Stimulated activated CD4-positive, alpha-beta T cell treated with anti-CD3 and anti-CD28 coated beads, Interleukin-12 subunit alpha, Interleukin-12 subunit beta, amount 100 ng/mL, for 4 hours (primary cell): Measurements from ENCODE around the gene METTL22.
A peak's percentile ranks its signal among the peaks of the same experiment; 100 is the strongest.

Experiments used
- DNase-seq: peaks from one replicate; pipeline ENCODE4 v3.0.0-alpha.2; 2020

METTL22 gene

DNA sequence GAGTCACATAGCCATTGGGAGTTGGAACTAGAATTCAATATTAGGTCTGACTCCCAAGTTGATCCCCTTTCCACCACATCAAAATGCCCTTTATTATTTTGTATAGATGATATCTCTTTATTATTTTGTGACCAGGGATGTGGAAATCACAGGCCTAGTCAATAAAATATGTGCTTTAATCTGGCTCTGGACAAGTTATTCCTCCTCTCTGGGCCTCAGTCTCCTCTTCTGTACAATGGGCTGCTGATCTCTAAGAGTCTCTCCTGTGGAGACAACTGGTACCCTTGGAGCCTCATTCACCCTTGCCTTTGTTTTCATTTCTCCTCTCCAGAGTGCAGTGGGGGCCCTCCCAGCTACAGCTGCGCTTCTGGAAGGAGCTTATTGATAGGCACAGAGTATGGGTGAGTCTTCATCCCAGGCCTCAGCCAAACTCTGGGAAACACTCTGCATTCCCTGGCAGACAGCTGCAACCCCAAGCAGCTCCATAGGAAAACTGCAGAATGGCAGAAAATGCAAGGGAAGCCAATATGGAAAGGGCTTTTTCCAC, 48.6 kb downstream of the METTL22 start:
- no peak for DNase-seq

DNA sequence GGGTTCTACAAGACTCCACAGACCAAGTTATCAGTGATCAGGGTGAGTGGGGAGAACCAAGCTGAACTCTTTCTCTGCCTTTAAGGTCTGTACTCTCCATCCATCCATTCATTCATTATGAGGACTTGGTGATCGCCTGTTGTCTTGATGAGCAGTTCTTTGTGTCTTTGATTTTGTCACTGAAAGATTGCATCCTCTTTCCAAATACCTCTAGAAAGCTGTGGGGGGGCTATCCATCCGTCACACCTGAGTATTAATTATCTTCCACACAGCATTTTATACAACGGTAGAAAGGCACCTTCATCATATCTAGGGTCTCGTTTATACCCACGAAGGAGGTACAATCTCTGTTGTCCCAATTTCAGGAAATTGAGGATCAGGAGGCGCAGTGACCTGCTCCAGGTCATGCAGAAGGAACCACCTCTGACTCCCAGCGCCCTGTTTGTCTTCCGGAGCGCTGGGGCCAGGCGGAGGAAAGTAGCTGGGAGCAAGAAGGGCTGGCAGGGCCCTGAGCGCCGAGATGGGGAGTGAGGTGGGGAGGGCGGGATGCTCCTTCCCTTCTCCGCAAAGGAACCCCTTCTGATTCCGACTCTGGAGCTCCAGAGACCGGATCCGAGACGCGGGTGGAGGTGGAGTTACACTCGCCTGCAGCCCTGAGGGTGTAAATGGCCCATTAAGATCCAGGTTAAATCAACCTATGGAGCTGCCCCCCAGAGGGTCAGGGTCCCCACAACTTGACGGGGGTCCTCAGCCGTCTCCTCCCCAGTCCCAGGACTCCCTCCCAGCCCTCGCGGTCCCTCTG, 52.3 kb downstream of the METTL22 start:
- no peak for DNase-seq

- peak; percentile 83 for DNase-seq
Measured at GRCh38 chr16:8674413-8675022, 53.0 kb downstream of the METTL22 start, which contains the start of gene ABAT. ABAT (plus strand) TSS chr16:8674617; CDS start chr16:8735740, 61,123 bp downstream.

DNA sequence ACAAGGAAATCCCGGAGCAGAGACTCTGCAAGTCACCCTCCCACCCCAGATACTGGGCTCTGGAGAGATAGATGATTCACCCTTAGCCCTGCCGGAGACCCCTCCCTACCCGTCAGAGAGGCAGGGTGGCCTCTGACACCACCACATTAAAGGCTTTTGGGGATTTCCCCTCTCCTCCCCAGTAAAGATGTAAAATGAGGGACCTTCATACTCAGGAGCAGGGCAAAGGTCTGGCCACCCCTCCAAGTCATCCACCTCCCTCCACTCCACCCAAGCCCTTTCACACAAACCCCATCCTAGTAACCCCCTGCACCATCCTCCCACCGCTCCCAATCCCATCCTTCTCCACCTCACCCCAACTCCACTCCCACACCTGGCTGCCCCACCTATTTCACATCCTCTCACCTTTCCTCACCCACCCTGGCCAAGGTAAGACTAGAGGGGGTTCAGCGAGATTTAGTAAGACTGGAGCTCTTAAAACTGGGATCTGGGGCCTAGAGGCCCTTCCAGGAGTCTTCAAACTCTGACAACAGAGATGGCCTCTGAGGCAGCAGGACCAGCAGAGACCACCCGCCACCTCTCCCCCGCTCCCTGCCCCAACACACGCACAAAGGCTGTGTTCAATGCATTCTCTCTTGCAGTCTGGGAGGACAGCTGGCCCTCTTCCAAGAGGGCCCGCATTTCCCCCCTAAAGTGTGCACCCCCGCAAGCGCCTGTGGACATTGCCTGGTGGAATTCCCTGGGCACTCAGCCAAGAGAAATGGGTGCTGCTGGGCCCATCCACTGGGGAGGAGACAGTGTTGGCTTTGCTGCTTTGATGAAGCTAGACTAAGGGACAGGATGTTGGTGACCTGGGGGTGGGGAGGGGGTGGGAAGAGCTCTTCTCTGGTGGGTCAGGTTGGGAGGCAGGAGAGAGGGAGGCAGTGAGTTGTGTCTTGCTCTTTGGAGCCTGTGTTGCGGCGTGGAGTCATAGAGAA, 54.0 kb downstream of the METTL22 start:
- peak; percentile 37 for DNase-seq

DNA sequence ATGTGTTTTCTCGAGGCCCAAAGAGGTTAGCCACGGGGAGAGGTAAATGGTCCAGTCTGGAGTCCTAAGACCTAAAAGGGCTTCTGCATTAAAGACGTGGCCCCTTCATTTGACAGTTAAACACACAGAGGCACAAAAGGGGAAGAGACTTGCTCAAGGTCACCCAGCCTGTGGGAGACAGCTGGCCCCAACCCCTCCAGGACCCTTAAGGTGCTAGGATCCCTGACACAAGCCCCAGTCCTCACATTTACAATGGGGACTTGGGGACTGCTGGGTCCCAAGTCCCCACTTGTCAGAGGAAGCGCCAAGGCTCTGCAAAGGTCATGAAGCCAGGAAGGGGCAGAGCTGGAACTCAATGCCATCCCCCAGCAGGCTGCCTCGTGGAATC, 54.7 kb downstream of the METTL22 start:
- no peak for DNase-seq

DNA sequence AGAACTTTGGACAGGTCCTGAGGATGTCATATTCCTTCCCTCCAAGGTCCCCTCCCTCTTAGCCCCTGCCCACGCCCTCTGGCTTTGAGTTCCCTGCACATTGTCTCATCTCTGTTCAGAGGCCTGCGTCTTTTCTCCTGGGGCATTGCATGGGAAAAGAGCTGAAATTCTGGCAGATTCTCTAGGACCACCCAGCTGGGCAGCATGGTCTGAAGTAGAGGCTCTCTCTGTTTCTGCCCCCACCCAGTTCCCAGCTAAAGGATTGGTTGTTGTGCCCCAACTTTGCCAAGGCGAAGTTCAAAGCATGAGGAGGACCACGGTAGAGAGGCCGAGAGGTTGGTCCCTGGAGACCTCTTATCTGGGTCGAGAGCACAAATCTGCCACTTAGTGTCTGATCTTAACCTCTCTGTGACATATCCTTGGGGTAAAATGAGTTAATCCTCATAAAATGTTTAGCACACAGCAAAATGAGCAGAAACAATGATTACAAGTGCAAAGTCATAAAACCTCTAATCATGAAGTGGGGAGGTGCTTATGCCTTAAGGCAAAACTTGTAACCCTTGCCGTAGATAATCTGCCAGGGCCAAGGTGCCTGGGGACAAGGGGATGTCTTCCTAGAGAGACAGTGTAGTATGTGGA, 55.4 kb downstream of the METTL22 start:
- no peak for DNase-seq

GRCh38 chr16:8677481-8677880, 56.0 kb downstream of the METTL22 start:
- no peak for DNase-seq

GRCh38 chr16:8678068-8678927, 56.8 kb downstream of the METTL22 start:
- no peak for DNase-seq

DNA sequence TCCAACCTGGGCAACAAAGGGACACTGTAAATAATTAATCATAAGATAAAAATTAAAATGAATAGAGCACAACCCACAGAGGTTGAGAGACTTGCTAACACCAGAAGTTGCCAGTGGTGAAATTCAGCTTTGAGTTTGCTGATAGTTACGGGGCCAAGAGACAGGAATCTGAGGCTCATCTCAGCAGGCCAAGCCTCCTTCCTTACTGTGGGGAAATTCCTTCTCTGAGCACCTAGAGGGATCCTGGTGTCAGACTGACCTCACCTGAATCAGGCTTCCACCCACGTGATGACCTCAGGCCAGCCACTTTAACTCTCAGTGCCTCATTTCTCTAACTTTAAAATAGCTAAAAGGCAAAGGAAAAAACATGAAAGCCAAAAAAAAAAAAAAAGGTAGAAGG, 57.7 kb downstream of the METTL22 start:
- no peak for DNase-seq

DNA sequence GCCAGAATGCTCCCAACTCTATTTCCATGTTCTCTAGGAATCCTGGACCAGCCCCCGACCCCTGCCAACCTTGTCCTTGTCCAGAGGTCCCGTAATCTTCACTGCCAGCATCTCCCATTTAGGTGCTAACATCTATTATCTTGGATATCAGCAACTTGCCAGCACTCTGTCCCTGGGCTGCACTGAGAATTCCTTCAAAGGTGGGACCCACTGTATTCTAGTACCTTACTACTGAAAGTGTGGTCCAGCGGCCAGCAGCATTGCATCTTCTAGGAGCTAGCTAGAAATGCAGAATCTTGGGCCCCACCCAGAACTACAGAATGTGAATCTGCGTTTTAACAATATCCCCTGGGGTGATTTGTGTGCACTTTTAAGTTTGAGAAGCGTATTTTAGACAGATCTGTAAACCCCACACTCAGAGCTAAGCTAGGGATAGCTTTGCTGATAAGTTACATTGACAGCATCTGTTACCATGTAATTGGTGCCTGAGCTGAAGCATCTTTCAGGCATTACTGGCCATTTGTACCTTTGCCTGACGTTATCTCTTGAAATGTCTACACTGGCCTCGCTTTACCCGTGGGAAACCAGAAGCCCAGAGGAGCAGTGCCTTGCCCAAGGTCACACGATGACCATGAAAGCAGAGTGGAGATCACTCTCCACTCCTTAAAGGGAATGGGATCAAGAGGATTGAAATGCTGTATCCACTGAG, 61.2 kb downstream of the METTL22 start:
- DNase-seq = no peak

- DNase-seq = no peak
Measured at GRCh38 chr16:8683640-8684039, 62.1 kb downstream of the METTL22 start.

DNA sequence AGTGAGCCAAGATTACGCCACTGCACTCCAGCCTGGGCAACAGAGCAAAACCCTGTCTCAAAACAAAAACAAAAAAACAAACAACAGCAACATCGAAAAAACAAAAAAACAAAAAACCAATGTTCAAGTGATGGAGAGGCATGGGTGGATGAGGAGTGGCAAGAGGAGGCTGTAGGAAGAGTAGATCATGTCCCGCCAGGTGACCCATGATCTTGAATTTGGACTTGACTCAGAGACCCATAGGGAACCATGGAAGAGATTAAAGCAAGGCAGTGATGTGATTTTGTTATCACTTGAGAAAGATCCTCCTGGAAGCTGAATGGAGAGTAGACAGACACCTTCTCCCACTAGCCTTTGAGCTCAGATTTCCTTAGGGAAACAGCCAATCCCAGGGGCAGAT, 64.1 kb downstream of the METTL22 start:
- DNase-seq = no peak

DNA sequence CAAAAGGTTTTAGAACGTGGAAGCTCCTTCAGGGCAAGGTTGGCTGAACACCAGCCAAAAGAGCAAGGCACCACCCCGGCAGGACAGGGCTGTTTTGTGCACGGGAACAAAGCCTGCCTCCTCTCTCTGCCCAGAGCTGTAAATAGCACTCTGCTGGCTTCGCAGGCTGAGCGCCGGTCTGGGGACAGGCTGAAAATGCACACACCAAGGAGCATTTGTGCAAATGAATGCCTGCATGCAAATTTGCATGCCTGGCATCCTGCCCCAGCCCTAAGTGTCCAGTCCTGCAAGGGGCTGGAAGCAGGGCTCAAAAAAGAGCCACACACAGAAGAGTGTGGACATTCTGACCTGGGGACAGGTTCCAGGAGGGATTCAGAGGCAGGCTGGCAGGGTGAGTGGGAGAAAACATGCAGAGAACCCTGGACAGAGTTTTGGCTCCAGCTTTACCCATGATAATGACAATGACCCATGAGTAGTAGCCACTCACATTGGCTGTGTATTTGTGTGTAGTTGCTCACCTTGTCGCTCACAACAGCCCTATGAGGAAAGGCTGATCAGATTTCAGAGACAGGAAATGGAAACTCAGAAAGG, 64.6 kb downstream of the METTL22 start:
- DNase-seq = no peak

- no peak for DNase-seq
Measured at GRCh38 chr16:8686879-8687278, 65.4 kb downstream of the METTL22 start.

- DNase-seq = no peak
Measured at GRCh38 chr16:8689686-8690085, 68.2 kb downstream of the METTL22 start.

GRCh38 chr16:8691728-8692127, 70.2 kb downstream of the METTL22 start:
- DNase-seq = no peak

DNA sequence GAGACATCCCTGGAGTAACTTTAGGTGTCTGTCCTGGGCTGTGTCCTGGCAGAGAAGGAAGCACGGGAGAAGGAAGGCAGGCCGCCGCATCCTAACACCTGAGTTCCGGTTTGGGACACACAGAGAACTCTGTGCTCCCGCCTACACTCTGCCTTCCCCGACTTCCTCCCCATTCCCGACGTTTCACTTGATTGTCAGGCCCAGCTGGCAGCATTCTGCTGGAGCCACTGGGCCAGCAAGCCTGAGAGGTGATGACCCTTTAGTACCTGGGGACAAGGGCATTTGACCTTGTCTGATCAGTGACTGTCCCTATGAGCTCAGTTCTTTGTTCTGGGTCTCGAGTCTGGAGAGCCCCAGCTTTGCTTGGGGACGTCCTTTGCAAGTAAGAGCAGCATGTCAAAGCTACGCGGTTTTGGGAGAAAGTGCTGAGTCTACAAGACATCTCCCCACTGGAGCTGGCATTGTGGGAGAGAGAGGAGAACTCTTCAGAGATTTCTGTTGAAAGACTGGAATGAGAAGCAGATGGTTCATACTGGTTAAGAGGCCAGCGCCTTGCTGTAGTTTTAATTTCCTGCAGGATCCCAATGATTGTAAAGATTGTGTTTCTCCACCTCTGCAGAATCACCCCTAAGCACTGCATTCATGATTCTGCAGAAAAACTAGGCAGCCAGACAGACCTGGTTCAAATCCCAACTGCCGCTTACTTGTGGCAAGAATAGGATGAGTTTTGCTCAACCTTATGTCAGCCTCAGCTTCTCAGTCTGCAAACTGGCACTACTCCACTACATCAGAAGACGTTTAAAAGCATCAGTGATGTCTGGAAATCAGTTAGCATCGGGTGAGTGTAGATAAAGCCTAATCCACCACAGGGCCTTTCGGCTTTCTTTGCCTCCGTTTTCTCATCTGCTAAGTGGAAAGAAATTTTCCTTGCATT, 73.6 kb downstream of the METTL22 start:
- DNase-seq = no peak

DNA sequence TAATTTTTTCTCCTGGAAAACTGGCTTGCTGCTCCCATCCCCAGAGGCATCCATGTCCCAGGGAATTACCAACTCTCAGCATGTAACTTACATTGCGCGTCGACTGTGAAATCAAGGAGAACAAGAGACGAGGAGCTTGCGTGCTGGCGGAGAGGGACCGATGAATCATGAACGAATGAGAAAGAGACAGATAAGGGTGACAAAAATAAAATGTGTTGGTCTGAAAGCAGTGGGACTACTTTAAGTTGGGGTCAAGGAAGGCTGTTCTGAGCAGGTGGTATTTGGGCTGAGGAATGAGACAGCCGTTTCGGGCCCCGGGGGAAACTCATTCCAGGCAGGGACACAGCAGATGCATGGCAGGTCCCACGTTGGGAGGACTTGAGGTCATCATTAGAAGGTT, 75.4 kb downstream of the METTL22 start:
- no peak for DNase-seq

GRCh38 chr16:8697965-8698364, 76.5 kb downstream of the METTL22 start:
- DNase-seq = no peak
